ENCODE data around the gene JKAMP.
A peak's percentile ranks its signal among the peaks of the same experiment; 100 is the strongest.

The JKAMP gene

GRCh38 chr14:59490756-59491155 is 6.4 kb downstream of the JKAMP start:
- TF ChIP-seq CTCF (IDR thresholded peaks at IDR 0.05; ENCODE audit: control insufficient read depth, insufficient read depth, low read depth, low read length, missing control alignments), result no peak
- no peak for DNase-seq (ENCODE audit: low read depth)
- H3K4me3 ChIP-seq (ENCODE audit: control insufficient read depth, low read depth, low read length), result no peak overlapping the region

DNA sequence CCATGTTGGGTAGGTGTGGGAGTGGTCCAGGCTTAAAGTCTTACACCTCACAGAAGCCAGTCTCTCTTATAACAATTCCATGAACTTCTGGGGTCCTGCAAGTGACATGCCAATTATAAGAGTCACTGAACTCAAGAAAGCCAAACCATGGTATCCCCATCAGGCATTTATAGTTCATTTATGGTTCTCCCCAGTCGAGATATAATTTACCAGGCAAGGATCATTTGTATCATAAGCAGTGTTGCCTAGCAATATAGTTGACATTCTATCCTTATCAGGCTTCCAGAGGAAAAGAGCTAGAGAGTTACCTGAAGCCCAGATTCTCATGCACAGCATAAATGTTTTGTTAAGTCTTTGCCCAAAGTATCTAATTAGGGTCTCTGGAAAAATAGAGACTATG is 8.1 kb downstream of the JKAMP start:
- TF ChIP-seq CTCF (IDR thresholded peaks at IDR 0.05; ENCODE audit: control insufficient read depth, insufficient read depth, low read depth, low read length, missing control alignments), result no peak

GRCh38 chr14:59500732-59501131 is 16.4 kb downstream of the JKAMP start:
- TF ChIP-seq CTCF (IDR thresholded peaks at IDR 0.05; ENCODE audit: control insufficient read depth, insufficient read depth, low read depth, low read length, missing control alignments), result no peak
- DNase-seq (ENCODE audit: low read depth), result no peak
- no peak overlapping the region for H3K4me3 ChIP-seq (ENCODE audit: control insufficient read depth, low read depth, low read length)

More for the DNA sequence above, 8.1 kb downstream of the JKAMP start:
- DNase-seq (ENCODE audit: low read depth), result no peak
- H3K4me3 ChIP-seq (ENCODE audit: control insufficient read depth, low read depth, low read length), result no peak overlapping the region

DNA sequence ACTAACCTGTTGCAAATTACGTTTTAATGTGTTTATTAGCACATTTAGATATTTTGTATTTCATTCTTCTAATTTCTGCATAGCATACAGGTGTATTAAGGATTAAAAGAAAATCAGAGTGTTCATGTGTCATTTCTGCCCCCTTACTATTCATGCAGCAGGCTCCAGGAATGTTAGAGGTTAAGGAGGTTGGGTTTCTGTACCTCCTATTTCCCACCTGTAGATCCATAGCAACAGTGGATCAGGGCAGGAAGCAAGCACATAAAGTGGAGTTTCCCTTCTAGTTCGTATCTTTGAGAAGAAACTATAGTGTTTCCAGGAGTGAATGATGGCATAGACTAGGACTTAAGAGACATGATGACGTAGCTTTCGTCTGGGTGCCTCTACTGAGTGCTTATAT is 18.9 kb downstream of the JKAMP start:
- no peak overlapping the region for H3K4me3 ChIP-seq (ENCODE audit: control insufficient read depth, low read depth, low read length)
- no peak for TF ChIP-seq CTCF (IDR thresholded peaks at IDR 0.05; ENCODE audit: control insufficient read depth, insufficient read depth, low read depth, low read length, missing control alignments)
- DNase-seq (ENCODE audit: low read depth), result no peak

DNA sequence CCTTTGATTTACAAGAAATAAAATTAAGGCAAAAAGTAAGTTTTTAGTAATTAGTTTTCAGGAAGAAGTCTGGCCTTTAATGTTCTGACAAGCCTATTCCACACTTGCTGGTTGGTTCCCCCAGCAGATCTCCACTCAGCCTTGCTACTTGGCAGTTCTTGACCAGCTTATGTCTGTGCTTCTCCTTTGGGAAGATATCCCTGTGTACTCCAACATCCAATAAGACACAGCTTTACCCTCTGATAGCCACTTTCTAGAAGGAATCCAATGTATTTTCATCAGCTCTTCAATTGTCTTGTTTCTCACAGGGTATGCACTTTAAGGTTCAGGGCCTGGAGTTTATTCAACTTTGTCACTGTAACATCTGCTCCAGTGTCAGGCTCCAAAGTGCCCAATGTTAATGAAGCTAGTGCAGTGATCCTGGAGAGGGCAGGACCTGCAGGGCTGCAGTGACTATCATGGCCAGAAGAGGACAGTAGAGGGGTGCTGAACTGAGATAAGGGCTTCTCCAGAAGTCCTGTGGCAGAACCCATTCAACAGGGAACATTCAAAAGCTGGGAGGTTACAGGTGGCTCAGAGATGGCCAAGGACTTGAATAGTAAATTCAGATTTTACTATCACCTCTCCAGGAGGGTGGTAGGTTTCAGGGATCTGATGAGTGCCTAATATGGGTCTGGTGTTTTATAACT is 22.9 kb downstream of the JKAMP start:
- H3K4me3 ChIP-seq (ENCODE audit: control insufficient read depth, low read depth, low read length), result no peak overlapping the region
- peak; percentile 97 for TF ChIP-seq CTCF (IDR thresholded peaks at IDR 0.05; ENCODE audit: control insufficient read depth, insufficient read depth, low read depth, low read length, missing control alignments)
- no peak for DNase-seq (ENCODE audit: low read depth)

GRCh38 chr14:59507752-59508103 is 23.4 kb downstream of the JKAMP start:
- DNase-seq (ENCODE audit: low read depth), result no peak
- no peak for TF ChIP-seq CTCF (IDR thresholded peaks at IDR 0.05; ENCODE audit: control insufficient read depth, insufficient read depth, low read depth, low read length, missing control alignments)
- no peak overlapping the region for H3K4me3 ChIP-seq (ENCODE audit: control insufficient read depth, low read depth, low read length)

Measured in AG09309 (cell line).